ENCODE data around the gene PPM1L.
"Not testable (repeated sequence)": the region's sequence is repeated elsewhere in the genome, so short reads cannot be mapped to it uniquely, and the experiment has no call there.

PPM1L gene

GRCh38 chr3:160996811-160997210, 240.8 kb downstream of the PPM1L start:
- Histone ChIP-seq H3K27me3 (ENCODE audit: insufficient read depth, low read depth) (no peaks in the 10 kb centered on the region), H3K4me2 (no peak overlapping the region), H3K27ac (no peak overlapping the region), H3K79me2 (ENCODE audit: insufficient read depth, low read depth) (no peaks in the 10 kb centered on the region), H4K20me1 (ENCODE audit: insufficient read depth) (no peaks in the 10 kb centered on the region), H3K36me3 (ENCODE audit: insufficient read depth) (peaks cover 2% of the 10 kb centered on the region; the same call in 1 of the 2 replicates), H3K9ac (no peak overlapping the region), H2AFZ (ENCODE audit: low read depth) (no peak overlapping the region), H3K4me1 (ENCODE audit: low read depth, poor library complexity, severe bottlenecking) (no peaks in the 10 kb centered on the region), H3K4me3 (IDR thresholded peaks at IDR 0.05; ENCODE audit: insufficient read depth, low read depth, low read length) (no peak overlapping the region)
- no peak for TF ChIP-seq CTCF (conservative IDR thresholded peaks at IDR 0.05; ENCODE audit: low read depth, low read length)

GRCh38 chr3:160998581-160998980, 242.6 kb downstream of the PPM1L start:
- Histone ChIP-seq H3K4me2 (no peak overlapping the region), H4K20me1 (ENCODE audit: insufficient read depth) (no peaks in the 10 kb centered on the region), H3K27ac (no peak overlapping the region), H2AFZ (ENCODE audit: low read depth) (no peak overlapping the region), H3K36me3 (ENCODE audit: insufficient read depth) (peaks cover 2% of the 10 kb centered on the region; the same call in 1 of the 2 replicates), H3K79me2 (ENCODE audit: insufficient read depth, low read depth) (no peaks in the 10 kb centered on the region), H3K4me3 (IDR thresholded peaks at IDR 0.05; ENCODE audit: insufficient read depth, low read depth, low read length) (no peak overlapping the region), H3K27me3 (ENCODE audit: insufficient read depth, low read depth) (no peaks in the 10 kb centered on the region), H3K4me1 (ENCODE audit: low read depth, poor library complexity, severe bottlenecking) (no peaks in the 10 kb centered on the region), H3K9ac (no peak overlapping the region)
- TF ChIP-seq CTCF (conservative IDR thresholded peaks at IDR 0.05; ENCODE audit: low read depth, low read length): no peak

- no peaks in the 10 kb centered on the region for H3K4me1 ChIP-seq (ENCODE audit: low read depth, poor library complexity, severe bottlenecking)
- H3K79me2 ChIP-seq (ENCODE audit: insufficient read depth, low read depth): no peaks in the 10 kb centered on the region
- H2AFZ ChIP-seq (ENCODE audit: low read depth): no peak overlapping the region
- no peaks in the 10 kb centered on the region for H3K27me3 ChIP-seq (ENCODE audit: insufficient read depth, low read depth)
- no peak overlapping the region for H3K9ac ChIP-seq
- no peak overlapping the region for H3K4me3 ChIP-seq (IDR thresholded peaks at IDR 0.05; ENCODE audit: insufficient read depth, low read depth, low read length)
- no peak for TF ChIP-seq CTCF (conservative IDR thresholded peaks at IDR 0.05; ENCODE audit: low read depth, low read length)
- no peak overlapping the region for H3K27ac ChIP-seq
- no peak overlapping the region for H3K4me2 ChIP-seq
- peaks cover 2% of the 10 kb centered on the region; the same call in 1 of the 2 replicates for H3K36me3 ChIP-seq (ENCODE audit: insufficient read depth)
- no peaks in the 10 kb centered on the region for H4K20me1 ChIP-seq (ENCODE audit: insufficient read depth)
Observed at GRCh38 chr3:160999274-160999673, 243.2 kb downstream of the PPM1L start.

- no peaks in the 10 kb centered on the region for H3K36me3 ChIP-seq (ENCODE audit: insufficient read depth)
- H3K4me3 ChIP-seq (IDR thresholded peaks at IDR 0.05; ENCODE audit: insufficient read depth, low read depth, low read length): no peak overlapping the region
- no peak overlapping the region for H2AFZ ChIP-seq (ENCODE audit: low read depth)
- TF ChIP-seq CTCF (conservative IDR thresholded peaks at IDR 0.05; ENCODE audit: low read depth, low read length): no peak
- H3K27ac ChIP-seq: no peak overlapping the region
- H4K20me1 ChIP-seq (ENCODE audit: insufficient read depth): no peaks in the 10 kb centered on the region
- H3K4me2 ChIP-seq: no peak overlapping the region
- no peaks in the 10 kb centered on the region for H3K4me1 ChIP-seq (ENCODE audit: low read depth, poor library complexity, severe bottlenecking)
- H3K9ac ChIP-seq: no peak overlapping the region
- no peaks in the 10 kb centered on the region for H3K79me2 ChIP-seq (ENCODE audit: insufficient read depth, low read depth)
- no peaks in the 10 kb centered on the region for H3K27me3 ChIP-seq (ENCODE audit: insufficient read depth, low read depth)
Observed at GRCh38 chr3:161008086-161008485, 252.1 kb downstream of the PPM1L start.

GRCh38 chr3:161010151-161010550, 254.1 kb downstream of the PPM1L start:
- not testable (repeated sequence) for H3K4me1 ChIP-seq (ENCODE audit: low read depth, poor library complexity, severe bottlenecking); H3K27ac ChIP-seq; H3K4me2 ChIP-seq; H3K27me3 ChIP-seq (ENCODE audit: insufficient read depth, low read depth); H3K36me3 ChIP-seq (ENCODE audit: insufficient read depth); H4K20me1 ChIP-seq (ENCODE audit: insufficient read depth); H3K79me2 ChIP-seq (ENCODE audit: insufficient read depth, low read depth); H2AFZ ChIP-seq (ENCODE audit: low read depth); H3K9ac ChIP-seq; H3K4me3 ChIP-seq (IDR thresholded peaks at IDR 0.05; ENCODE audit: insufficient read depth, low read depth, low read length)

Measured in KMS-11 (cell line).